Mucosa of rectum (tissue), 2 donors: ENCODE results near the gene PPP1R15B.
"Not testable (repeated sequence)": the region's sequence is repeated elsewhere in the genome, so short reads cannot be mapped to it uniquely, and the experiment has no call there.

Experiments
- H3K27ac ChIP-seq, 2 donors: one replicate each; pipeline ENCODE4 v1.7.0; 2013; ENCODE audit warnings: inconsistent platforms in 2 of 2, low read depth in 2 of 2, low read length in 2 of 2
- H3K27me3 ChIP-seq, 2 donors: one replicate each; pipeline ENCODE4 v1.7.0; 2013; ENCODE audit warnings: low read length in 2 of 2; ENCODE audit not compliant: control insufficient read depth in 2 of 2, insufficient read depth in 2 of 2
- H3K36me3 ChIP-seq, 2 donors: one replicate each; pipeline ENCODE4 v1.7.0; 2013; ENCODE audit warnings: low read length in 2 of 2; ENCODE audit not compliant: control insufficient read depth in 2 of 2, insufficient read depth in 2 of 2
- H3K4me1 ChIP-seq, 2 donors: one replicate each; pipeline ENCODE4 v1.7.0; 2013; ENCODE audit warnings: low read length in 2 of 2, mild to moderate bottlenecking in 1 of 2; ENCODE audit not compliant: control insufficient read depth in 2 of 2, insufficient read depth in 2 of 2
- H3K4me3 ChIP-seq, 2 donors: one replicate each; pipeline ENCODE4 v1.7.0; 2013; ENCODE audit warnings: low read length in 2 of 2
- H3K9ac ChIP-seq, 2 donors: one replicate each; pipeline ENCODE4 v1.7.0; 2013; ENCODE audit warnings: low read length in 2 of 2, low read depth in 1 of 2, mild to moderate bottlenecking in 1 of 2
- H3K9me3 ChIP-seq, 2 donors: one replicate each; pipeline ENCODE4 v1.7.0; 2013; ENCODE audit warnings: low read length in 2 of 2; ENCODE audit not compliant: control insufficient read depth in 2 of 2
- donor health status: healthy.
- donor health status: Normal muscosa, but diverticular disease.

PPP1R15B gene

GRCh38 chr1:204422061-204422705 lies 10.6 kb upstream of the PPP1R15B start:
- not testable (repeated sequence) for H3K27me3 ChIP-seq, H3K27ac ChIP-seq, H3K4me3 ChIP-seq, H3K9me3 ChIP-seq, H3K9ac ChIP-seq
- Histone ChIP-seq H3K36me3 (peaks cover 34 to 38% of the 10 kb centered on the region in 2 donors), H3K4me1 (peaks cover 9 to 15% of the 10 kb centered on the region in 2 donors)

- Histone ChIP-seq H3K9me3 (no peaks in the 10 kb centered on the region), H3K9ac (no peak overlapping the region), H3K36me3 (peaks cover 29 to 32% of the 10 kb centered on the region in 2 donors), H3K27me3 (no peaks in the 10 kb centered on the region), H3K4me1 (peaks cover 9 to 17% of the 10 kb centered on the region in 2 donors), H3K4me3 (no peak overlapping the region), H3K27ac (no peak overlapping the region)
Observed at GRCh38 chr1:204421441-204421840, 9.8 kb upstream of the PPP1R15B start.

GRCh38 chr1:204420039-204421004 lies 8.7 kb upstream of the PPP1R15B start:
- Histone ChIP-seq H3K4me1 (peaks cover 9 to 17% of the 10 kb centered on the region in 2 donors), H3K27ac (peak overlapping the region in 1 of 2 donors; percentile 8)

GRCh38 chr1:204419064-204419403 lies 7.4 kb upstream of the PPP1R15B start:
- no peak overlapping the region for H3K4me3 ChIP-seq
- H3K36me3 ChIP-seq, result peaks cover 10 to 11% of the 10 kb centered on the region in 2 donors
- no peaks in the 10 kb centered on the region for H3K9me3 ChIP-seq
- H3K27me3 ChIP-seq, result no peaks in the 10 kb centered on the region
- H3K4me1 ChIP-seq, result peaks cover 9 to 17% of the 10 kb centered on the region in 2 donors
- no peak overlapping the region for H3K9ac ChIP-seq
- no peak overlapping the region for H3K27ac ChIP-seq

More at GRCh38 chr1:204420039-204421004, 8.7 kb upstream of the PPP1R15B start:
- Histone ChIP-seq H3K9me3 (no peaks in the 10 kb centered on the region), H3K27me3 (no peaks in the 10 kb centered on the region), H3K9ac (no peak overlapping the region), H3K4me3 (no peak overlapping the region), H3K36me3 (peaks cover 20 to 21% of the 10 kb centered on the region in 2 donors)

GRCh38 chr1:204418174-204419063 lies 6.8 kb upstream of the PPP1R15B start:
- peaks cover 5 to 10% of the 10 kb centered on the region in 2 donors for H3K36me3 ChIP-seq
- H3K4me1 ChIP-seq, result peaks cover 9 to 17% of the 10 kb centered on the region in 2 donors
- H3K9me3 ChIP-seq, result no peaks in the 10 kb centered on the region
- no peak overlapping the region for H3K4me3 ChIP-seq
- peak overlapping the region; percentile 75 to 83 for H3K27ac ChIP-seq
- no peak overlapping the region for H3K9ac ChIP-seq
- H3K27me3 ChIP-seq, result no peaks in the 10 kb centered on the region

- Histone ChIP-seq H3K4me3 (peak overlapping the region in 1 of 2 donors; percentile 36), H3K27ac (peak overlapping the region; percentile 75 to 83), H3K36me3 (peaks cover 3 to 8% of the 10 kb centered on the region in 2 donors), H3K4me1 (peaks cover 9 to 18% of the 10 kb centered on the region in 2 donors), H3K9me3 (no peaks in the 10 kb centered on the region), H3K27me3 (no peaks in the 10 kb centered on the region), H3K9ac (no peak overlapping the region)
Observed at GRCh38 chr1:204417074-204417997, 5.7 kb upstream of the PPP1R15B start.

- Histone ChIP-seq H3K27me3 (no peaks in the 10 kb centered on the region), H3K27ac (peak overlapping the region in 1 of 2 donors; percentile 83), H3K9ac (no peak overlapping the region), H3K36me3 (peaks cover 3 to 8% of the 10 kb centered on the region in 2 donors), H3K9me3 (no peaks in the 10 kb centered on the region), H3K4me1 (peaks cover 9 to 21% of the 10 kb centered on the region in 2 donors), H3K4me3 (no peak overlapping the region)
Observed at GRCh38 chr1:204416589-204417073, 5.0 kb upstream of the PPP1R15B start.

GRCh38 chr1:204415351-204415750 lies 3.7 kb upstream of the PPP1R15B start:
- no peak overlapping the region for H3K27ac ChIP-seq
- no peak overlapping the region for H3K9ac ChIP-seq
- H3K4me3 ChIP-seq, result no peak overlapping the region
- no peaks in the 10 kb centered on the region for H3K27me3 ChIP-seq
- H3K36me3 ChIP-seq, result peaks cover 0 to 2% of the 10 kb centered on the region in 2 donors
- no peaks in the 10 kb centered on the region for H3K9me3 ChIP-seq
- H3K4me1 ChIP-seq, result peaks cover 9 to 21% of the 10 kb centered on the region in 2 donors

- Histone ChIP-seq H3K27ac (peak overlapping the region in 1 of 2 donors; percentile 17), H3K9me3 (no peaks in the 10 kb centered on the region), H3K4me3 (no peak overlapping the region), H3K27me3 (no peaks in the 10 kb centered on the region), H3K36me3 (peaks cover 0 to 2% of the 10 kb centered on the region in 2 donors), H3K4me1 (peaks cover 9 to 21% of the 10 kb centered on the region in 2 donors), H3K9ac (no peak overlapping the region)
Observed at GRCh38 chr1:204414016-204414415, 2.4 kb upstream of the PPP1R15B start.
